DMS53 (cell line): ENCODE results near the gene NEK6.

Experiments used
- DNase-seq: peaks from one replicate; lab custom pipeline; 2025; lab: John Stamatoyannopoulos, UW

Gene NEK6

GRCh38 chr9:124373851-124374250, 116.1 kb downstream of the NEK6 start:
- DNase-seq = no peak

DNA sequence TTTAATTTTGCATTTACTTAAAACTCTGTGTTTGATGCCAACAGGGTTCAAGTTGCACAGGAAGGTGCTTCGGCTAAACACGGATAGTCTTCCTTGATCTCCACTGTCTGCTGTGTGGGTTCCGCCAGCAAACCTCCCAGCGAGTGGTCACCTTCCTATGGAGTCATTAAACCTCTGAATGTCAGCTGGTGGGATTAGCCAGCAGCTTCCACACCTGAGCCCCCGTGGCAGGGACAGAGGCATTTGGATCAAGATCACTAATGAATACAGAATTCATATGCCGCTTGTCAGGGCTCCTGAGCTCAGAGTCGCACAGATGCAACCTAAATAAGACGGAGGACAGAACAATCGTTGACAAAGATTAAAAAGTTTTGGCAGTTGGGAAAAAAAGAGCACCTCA, 118.0 kb downstream of the NEK6 start:
- DNase-seq = no peak

DNA sequence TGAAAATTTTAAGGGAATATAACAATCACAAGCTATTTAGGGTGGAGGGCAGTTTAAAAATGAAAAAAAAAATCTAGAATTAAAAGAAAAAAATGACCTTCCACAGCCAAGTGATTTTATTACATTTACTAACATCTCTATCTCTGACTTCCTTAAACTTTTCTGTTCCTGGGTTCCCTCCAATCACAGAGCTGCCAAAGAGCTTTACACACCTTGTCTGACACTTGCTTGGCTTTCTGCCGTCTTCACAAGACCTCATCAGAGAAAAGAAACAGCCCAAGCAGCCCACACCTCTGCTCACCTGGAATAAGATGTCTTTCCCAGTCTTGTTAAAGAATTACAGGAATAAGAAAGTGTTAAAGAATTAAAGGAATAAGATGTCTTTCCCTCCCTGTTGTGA, 118.6 kb downstream of the NEK6 start:
- no peak for DNase-seq

- no peak for DNase-seq
Measured at GRCh38 chr9:124377551-124378406, 120.0 kb downstream of the NEK6 start.

- DNase-seq = no peak
Measured at GRCh38 chr9:124381170-124381945, 123.6 kb downstream of the NEK6 start.

DNA sequence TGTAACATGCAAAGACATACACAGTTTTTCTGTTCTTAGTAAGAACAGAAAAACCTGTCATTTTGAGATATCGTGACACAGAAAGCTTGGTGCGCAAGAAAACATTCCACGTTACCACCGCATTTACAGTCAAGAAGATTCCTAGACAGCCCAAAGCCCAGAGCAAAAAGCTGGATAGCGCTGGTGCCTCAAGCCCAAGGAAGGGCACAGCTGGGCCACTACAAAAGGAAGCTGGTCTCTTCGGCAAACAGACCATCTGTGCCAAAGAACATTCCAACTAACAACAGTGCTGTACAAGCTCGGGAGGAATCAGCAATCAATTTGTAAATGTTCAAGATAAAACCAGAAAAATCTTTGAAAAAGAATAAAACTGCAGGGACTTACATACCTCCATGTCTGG, 126.5 kb downstream of the NEK6 start:
- no peak for DNase-seq

- DNase-seq = peak; percentile 28
Measured at GRCh38 chr9:124384846-124385245, 127.1 kb downstream of the NEK6 start.

- DNase-seq = no peak
Measured at GRCh38 chr9:124385623-124386022, 127.9 kb downstream of the NEK6 start.

DNA sequence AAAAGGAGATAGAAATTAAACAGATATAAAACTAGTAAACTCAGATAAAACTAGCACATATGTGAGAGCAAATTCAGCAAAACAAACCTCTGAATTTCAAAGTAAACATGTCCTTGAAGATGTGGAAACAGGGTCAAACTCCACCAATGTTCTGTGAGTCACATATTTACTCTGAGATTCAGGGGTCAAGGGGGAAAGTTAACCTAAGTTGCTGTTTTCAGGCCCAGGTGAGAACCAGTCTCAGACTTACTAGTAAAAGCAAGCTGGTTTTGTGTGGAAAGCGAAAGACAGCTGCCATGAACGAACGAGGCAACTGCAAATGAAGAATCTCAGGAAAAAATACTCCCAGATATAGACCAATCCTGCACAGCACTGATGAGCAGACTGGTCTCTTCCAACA, 128.5 kb downstream of the NEK6 start:
- peak; percentile 81 for DNase-seq

DNA sequence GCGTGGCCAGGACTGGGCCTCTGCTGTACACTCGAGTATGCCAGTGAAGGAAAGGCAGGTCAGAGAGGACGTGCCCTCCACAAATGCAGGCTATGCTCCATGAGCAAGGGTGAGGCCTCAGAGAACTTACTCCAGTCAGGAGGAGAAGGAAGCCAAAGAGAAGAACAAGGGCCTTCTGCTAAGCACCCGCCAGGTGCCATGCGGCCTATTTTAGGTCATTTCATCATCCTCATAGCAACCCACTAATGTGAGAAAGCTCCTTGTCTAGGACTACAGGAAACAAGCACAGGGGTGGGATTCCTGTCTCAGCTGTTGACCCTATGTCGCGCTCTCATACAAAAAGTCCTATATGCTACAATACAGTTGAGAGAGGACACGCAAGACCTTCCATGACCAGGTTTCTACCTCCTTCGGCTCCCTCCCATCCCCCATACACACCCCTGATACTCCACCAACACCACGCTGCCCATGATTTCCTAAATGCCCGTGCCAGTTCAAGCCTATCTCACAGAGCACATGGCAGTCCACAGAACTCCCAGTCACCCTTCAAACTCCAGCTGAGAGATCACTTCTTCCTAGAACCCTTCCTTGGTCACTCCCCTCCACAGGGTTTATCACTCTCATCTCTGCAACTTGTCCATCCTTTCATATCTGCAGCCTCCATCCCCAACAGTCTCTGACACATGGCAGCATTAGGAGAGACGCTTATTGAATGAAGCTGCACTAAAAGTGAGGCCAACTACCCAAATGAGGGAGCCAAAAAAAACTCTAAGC, 130.7 kb downstream of the NEK6 start:
- DNase-seq = peak; percentile 42

DNA sequence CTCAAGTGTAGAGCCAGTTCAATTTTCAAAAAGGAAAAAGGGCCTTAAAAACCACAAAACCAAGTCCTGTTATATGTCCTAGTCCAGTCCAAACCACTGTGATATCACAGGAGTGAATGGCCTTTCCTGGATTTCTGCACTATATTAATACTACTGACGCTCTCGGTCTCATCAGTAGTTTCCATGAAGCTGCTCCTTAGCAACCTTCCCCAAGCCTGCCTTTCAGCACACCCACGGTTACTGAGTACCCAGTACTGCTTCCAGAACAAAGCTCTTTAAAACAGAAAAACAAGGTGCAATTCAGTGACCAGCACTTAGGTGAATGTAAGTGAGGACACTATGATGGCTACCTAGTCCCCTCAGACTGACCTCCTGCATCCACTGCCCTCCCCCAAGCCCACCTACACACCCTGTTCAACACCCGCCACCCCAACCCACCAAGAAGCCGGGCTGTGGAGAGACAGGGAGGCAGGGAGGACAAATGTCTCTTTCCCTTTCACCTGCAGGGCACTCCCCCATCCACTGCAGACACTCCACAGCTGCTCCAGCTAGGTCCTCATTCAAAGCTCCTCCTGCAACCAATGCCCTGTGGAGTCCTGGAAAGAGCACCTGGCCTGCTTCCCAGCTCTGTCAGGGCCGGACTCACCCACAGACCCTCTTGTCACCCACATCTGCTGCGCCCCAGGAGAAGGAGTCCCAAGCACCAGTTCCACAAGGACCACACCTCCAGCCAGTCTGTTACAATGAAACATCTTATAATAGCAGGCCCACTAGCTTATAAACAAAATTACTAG, 131.6 kb downstream of the NEK6 start:
- peak; percentile 77 for DNase-seq

- peak; percentile 84 for DNase-seq
Measured at GRCh38 chr9:124390794-124391658, 133.3 kb downstream of the NEK6 start.

DNA sequence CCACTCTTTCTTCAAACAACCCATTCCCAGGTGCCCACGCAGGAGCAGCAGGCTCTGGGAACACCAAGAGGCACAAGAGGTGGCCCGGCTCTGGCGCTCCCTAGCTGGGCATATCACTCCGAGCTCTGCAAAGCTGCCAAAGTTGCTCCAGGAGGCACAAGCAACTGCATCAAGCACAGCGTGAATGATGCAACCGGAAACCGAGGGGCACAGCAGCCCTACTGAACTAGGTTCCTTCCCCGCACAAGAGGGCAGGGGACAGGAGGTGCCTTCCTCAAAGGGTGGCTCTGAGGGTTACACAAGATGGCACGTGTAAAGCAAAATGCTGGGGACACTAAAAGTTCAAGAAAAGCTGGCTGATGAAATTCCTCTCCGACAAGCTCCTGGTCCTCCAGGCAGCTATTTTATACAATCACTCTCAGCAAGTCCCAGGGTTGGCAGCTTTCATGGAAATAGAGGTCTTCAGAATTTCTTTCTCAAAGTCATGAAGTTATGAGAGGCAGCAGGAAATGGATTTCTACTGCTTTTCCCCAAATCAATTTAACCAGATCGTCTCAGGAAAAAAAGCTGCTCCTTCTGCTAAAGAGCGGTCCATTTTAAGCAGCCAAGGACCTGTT, 134.6 kb downstream of the NEK6 start:
- no peak for DNase-seq

GRCh38 chr9:124392871-124393460, 135.2 kb downstream of the NEK6 start:
- DNase-seq = peak; percentile 38

GRCh38 chr9:124394167-124394566, 136.4 kb downstream of the NEK6 start:
- DNase-seq = no peak

DNA sequence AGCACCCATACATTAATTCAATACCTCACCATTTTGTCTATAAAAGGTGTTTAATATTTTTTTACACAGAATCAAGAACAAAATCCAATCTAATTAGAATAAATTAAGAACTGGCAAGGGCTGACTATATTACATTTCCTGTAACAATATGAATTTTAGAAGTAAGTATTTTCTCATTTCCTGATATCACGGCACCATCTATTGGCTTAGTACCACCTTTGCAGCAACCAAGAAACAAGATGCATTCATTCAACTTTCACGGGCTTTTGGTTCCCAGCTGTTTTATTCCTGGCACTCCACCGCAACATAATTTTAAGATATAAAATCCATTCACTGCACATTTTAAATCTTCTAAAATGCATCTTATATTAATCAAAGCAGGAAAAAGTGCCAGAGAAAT, 136.8 kb downstream of the NEK6 start:
- no peak for DNase-seq

- no peak for DNase-seq
Measured at GRCh38 chr9:124395826-124396225, 138.1 kb downstream of the NEK6 start.

DNA sequence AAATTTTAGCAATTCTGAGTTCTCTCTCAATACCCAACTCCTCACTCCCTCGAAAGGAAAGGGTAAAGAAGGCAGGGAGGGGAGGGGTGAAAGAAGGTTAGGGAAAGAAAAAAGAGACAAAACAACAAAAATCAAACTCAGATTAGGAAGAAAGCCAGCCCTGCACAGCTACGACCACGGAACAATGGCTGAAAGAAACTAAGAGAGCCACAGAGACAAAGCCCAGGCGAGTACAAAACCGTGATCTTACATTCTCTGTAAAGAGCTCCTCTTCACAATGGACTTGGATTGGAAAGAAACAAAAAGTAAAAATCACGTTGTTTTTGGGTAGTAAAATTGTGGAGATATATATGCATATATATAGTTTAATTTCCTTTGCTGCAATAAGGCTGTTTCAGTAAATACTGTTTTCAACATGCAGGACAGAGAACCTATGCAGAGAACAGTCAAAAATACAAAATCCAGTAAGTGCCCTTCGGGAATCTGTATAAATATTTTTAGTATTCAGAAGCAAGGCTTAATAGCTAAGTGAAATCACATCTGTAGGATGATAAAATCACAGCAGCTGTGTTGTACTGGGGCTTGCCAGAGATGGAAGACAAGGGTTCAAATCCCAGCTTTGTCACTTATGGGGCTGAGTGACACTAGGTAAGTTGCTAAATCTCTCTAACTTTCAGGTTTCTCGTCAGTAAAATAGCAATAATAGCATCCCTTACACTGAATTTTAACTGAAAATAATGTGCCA, 140.6 kb downstream of the NEK6 start:
- no peak for DNase-seq

- no peak for DNase-seq
Measured at GRCh38 chr9:124399323-124399967, 141.7 kb downstream of the NEK6 start.
